GM23338 (cell line): ENCODE results near the gene GATA5. TPM values are rescaled to one million over a fixed set of nuclear protein-coding genes. Genes with fewer than 3 reads are reported as not detected.
A peak's percentile ranks its signal among the peaks of the same experiment; 100 is the strongest.

Experiments
- ATAC-seq: fragments of 200-7000 bp; cut with Tn5 transposase; 3 replicates; pipeline ENCODE4 v1.9.1; 2020
- DNase-seq: peaks from one replicate; pipeline ENCODE4 v3.0.0-alpha.2; 2015; ENCODE audit warnings: low spot score
- H2AFZ ChIP-seq: fragments of 200-600 bp; sonication (generic); 2 replicates; pipeline ENCODE4 v1.8.0; 2016; ENCODE audit warnings: antibody characterized with exemption, mild to moderate bottlenecking, moderate library complexity
- H3F3A ChIP-seq: fragments of 200-600 bp; sonication (generic); replicated peaks from 2 replicates; pipeline ENCODE4 v1.8.0; 2017; ENCODE audit warnings: antibody characterized with exemption, mixed run types, low read depth
- H3K27ac ChIP-seq: fragments of 200-600 bp; sonication (generic); 2 replicates; pipeline ENCODE4 v1.6.1; 2016; ENCODE audit warnings: low read depth
- H3K27me3 ChIP-seq: fragments of 200-600 bp; sonication (generic); 2 replicates; pipeline ENCODE4 v1.8.0; 2016; ENCODE audit warnings: mild to moderate bottlenecking, mixed run types, moderate library complexity; ENCODE audit not compliant: insufficient read depth
- H3K36me3 ChIP-seq: fragments of 200-600 bp; sonication (generic); 2 replicates; pipeline ENCODE4 v1.8.0; 2016; ENCODE audit warnings: mild to moderate bottlenecking; ENCODE audit not compliant: insufficient read depth
- H3K4me1 ChIP-seq: fragments of 200-600 bp; sonication (generic); 2 replicates; pipeline ENCODE4 v1.8.0; 2016; ENCODE audit warnings: mild to moderate bottlenecking, moderate library complexity; ENCODE audit not compliant: insufficient read depth
- H3K4me2 ChIP-seq: fragments of 200-600 bp; sonication (generic); 2 replicates; pipeline ENCODE4 v1.7.1; 2017; ENCODE audit warnings: mixed run types
- H3K4me3 ChIP-seq: fragments of 200-600 bp; sonication (generic); 2 replicates; pipeline ENCODE4 v1.6.1; 2016; ENCODE audit warnings: mixed run types
- H3K79me2 ChIP-seq: fragments of 200-600 bp; sonication (generic); replicated peaks from 2 replicates; pipeline ENCODE4 v1.8.0; 2017; ENCODE audit warnings: mild to moderate bottlenecking; ENCODE audit not compliant: insufficient read depth
- H3K9me2 ChIP-seq: fragments of 200-600 bp; sonication (generic); 2 replicates; pipeline ENCODE4 v1.8.0; 2017; ENCODE audit not compliant: insufficient read depth
- H4K20me1 ChIP-seq: fragments of 200-600 bp; sonication (generic); replicated peaks from 2 replicates; pipeline ENCODE4 v1.8.0; 2017; ENCODE audit warnings: mild to moderate bottlenecking; ENCODE audit not compliant: insufficient read depth
- H3K27ac Mint-ChIP-seq: 2 replicates; pipeline ENCODE4 v1.8.0; 2020; ENCODE audit warnings: inconsistent platforms, mild to moderate bottlenecking, moderate library complexity, mixed read lengths
- H3K27me3 Mint-ChIP-seq: 3 replicates; pipeline ENCODE4 v1.8.0; 2022; ENCODE audit warnings: low read depth, mild to moderate bottlenecking, moderate library complexity, mixed read lengths, inconsistent platforms; ENCODE audit not compliant: insufficient read depth, poor library complexity
- H3K36me3 Mint-ChIP-seq: 3 replicates; pipeline ENCODE4 v1.8.0; 2021; ENCODE audit warnings: low read depth, mild to moderate bottlenecking, inconsistent platforms, moderate library complexity, mixed read lengths
- H3K4me1 Mint-ChIP-seq: 3 replicates; pipeline ENCODE4 v1.8.0; 2020; ENCODE audit warnings: mild to moderate bottlenecking, inconsistent platforms, mixed read lengths
- H3K4me3 Mint-ChIP-seq: 3 replicates; pipeline ENCODE4 v1.8.0; 2021; ENCODE audit warnings: moderate library complexity, mild to moderate bottlenecking, inconsistent platforms, mixed read lengths
- H3K9me3 Mint-ChIP-seq: 3 replicates; pipeline ENCODE4 v1.8.0; 2020; ENCODE audit warnings: moderate library complexity, mild to moderate bottlenecking, inconsistent platforms, mixed read lengths
- CREB1 ChIP-seq: fragments of 250-450 bp; sonication (Bioruptor Pico); IDR thresholded peaks from 2 replicates; pipeline ENCODE4 v1.5.0; 2020; ENCODE audit warnings: low read depth, mild to moderate bottlenecking, moderate library complexity
- CTCF ChIP-seq, 2 experiments: fragments of 200-600 bp in 1 of 2; sonication (generic) in 1 of 2; conservative IDR thresholded peaks; 2 replicates each; pipeline versions ENCODE4 v1.5.1 to v1.6.1; 2016 to 2017; ENCODE audit warnings: antibody characterized with exemption in 2 of 2, low read depth in 2 of 2, mild to moderate bottlenecking in 2 of 2, moderate library complexity in 1 of 2
- ETS1 ChIP-seq: IDR thresholded peaks from 2 replicates; pipeline ENCODE4 v1.6.1; 2016; ENCODE audit warnings: antibody characterized with exemption
- EZH2 ChIP-seq: fragments of 200-600 bp; sonication (generic); IDR thresholded peaks from one replicate; pipeline ENCODE4 v1.8.0; 2017; ENCODE audit warnings: antibody characterized with exemption, mild to moderate bottlenecking, low read depth; ENCODE audit not compliant: unreplicated experiment
- EZH2phosphoT487 ChIP-seq: fragments of 200-600 bp; sonication (generic); IDR thresholded peaks from one replicate; pipeline ENCODE4 v1.8.1; 2018; ENCODE audit warnings: antibody characterized with exemption; ENCODE audit not compliant: unreplicated experiment
- NANOG ChIP-seq: IDR thresholded peaks from 2 replicates; pipeline ENCODE4 v1.6.1; 2016; ENCODE audit warnings: antibody characterized with exemption, borderline replicate concordance
- POLR2AphosphoS5 ChIP-seq: IDR thresholded peaks from 2 replicates; pipeline ENCODE4 v1.6.1; 2016; ENCODE audit warnings: antibody characterized with exemption, low read depth
- REST ChIP-seq: IDR thresholded peaks from one replicate; pipeline ENCODE4 v1.6.1; 2018; ENCODE audit warnings: antibody characterized with exemption; ENCODE audit not compliant: unreplicated experiment
- STAT1 ChIP-seq: IDR thresholded peaks from one replicate; pipeline ENCODE4 v1.6.1; 2016; ENCODE audit warnings: antibody characterized with exemption; ENCODE audit not compliant: unreplicated experiment
- ZNF114 ChIP-seq: fragments of 250-450 bp; sonication (Bioruptor Pico); IDR thresholded peaks from 2 replicates; pipeline ENCODE4 v1.5.0; 2020; ENCODE audit warnings: mild to moderate bottlenecking, moderate library complexity
- ZNF331 ChIP-seq: fragments of 250-450 bp; sonication (Bioruptor Pico); IDR thresholded peaks from 2 replicates; pipeline ENCODE4 v1.5.0; 2020; ENCODE audit warnings: low read depth, mild to moderate bottlenecking, moderate library complexity
- polyA plus RNA-seq: library from polyadenylated mRNA; unstranded; fragments of >200 nt; fragmentation: Nextera tagmentation; extraction: Ambion mirVana; gene quantifications from 2 replicates; pipeline ENCODE4 v1.2.1, GENCODE V29; 2016
- total RNA-seq: library from RNA; depleted of rRNA; stranded (reverse); fragments of >200 nt; shearing (Covaris generic); gene quantifications from 2 replicates; pipeline ENCODE4 v1.2.3, GENCODE V29; 2014

Gene GATA5
- total and polyA plus RNA-seq, 2 experiments from 2014 or later, result 0.60 to 0.73 TPM

GRCh38 chr20:62506087-62506486, 30.3 kb upstream of the GATA5 start:
- Histone ChIP-seq H3K27me3 (no peaks in the 10 kb centered on the region), H3K4me3 (no peak overlapping the region), H3K4me2 (no peak overlapping the region), H3F3A (no peaks in the 10 kb centered on the region), H3K36me3 (no peaks in the 10 kb centered on the region), H3K9me2 (no peaks in the 10 kb centered on the region), H3K27ac (no peak overlapping the region), H4K20me1 (no peaks in the 10 kb centered on the region), H2AFZ (no peak overlapping the region), H3K79me2 (no peaks in the 10 kb centered on the region), H3K4me1 (no peaks in the 10 kb centered on the region)
- peaks cover 13% of the 10 kb centered on the region for H3K27me3 Mint-ChIP-seq
- H3K4me3 Mint-ChIP-seq, result no peak overlapping the region
- no peak overlapping the region for H3K27ac Mint-ChIP-seq
- H3K9me3 Mint-ChIP-seq, result no peaks in the 10 kb centered on the region
- DNase-seq (no peak), ATAC-seq (peak; percentile 81)
- no peak for TF ChIP-seq ZNF331
- no peak for TF ChIP-seq NANOG
- TF ChIP-seq ETS1, result no peak
- no peak for TF ChIP-seq STAT1
- TF ChIP-seq REST, result no peak
- TF ChIP-seq CREB1 (CRISPR knock-in tag), result no peak
- TF ChIP-seq EZH2, result no peak
- no peak; a peak in 1 of 4 replicates for TF ChIP-seq CTCF (conservative IDR thresholded peaks at IDR 0.05; ENCODE audit: low read depth in 2 of 2)
- no peak for TF ChIP-seq ZNF114 (CRISPR knock-in tag)
- TF ChIP-seq POLR2AphosphoS5, result no peak
- TF ChIP-seq EZH2phosphoT487, result no peak
- H3K36me3 Mint-ChIP-seq, result no peaks in the 10 kb centered on the region; the same call in 2 of the 3 replicates
- no peaks in the 10 kb centered on the region for H3K4me1 Mint-ChIP-seq
